Vagina (tissue), 2 donors: Measurements from ENCODE around the gene DUS2. TPM values are rescaled to one million over a fixed set of nuclear protein-coding genes. Genes with fewer than 3 reads are reported as not detected.

Experiments
- DNase-seq, 2 donors: peaks; one replicate each; pipeline ENCODE4 v3.0.0-alpha.2; 2017; ENCODE audit errors: extremely low spot score in 2 of 2
- H3K27ac ChIP-seq: fragments of 200-600 bp; sonication (generic); one replicate; pipeline ENCODE4 v1.5.1; 2019
- H3K27me3 ChIP-seq: fragments of 200-600 bp; sonication (generic); one replicate; pipeline ENCODE4 v1.5.1; 2019
- H3K36me3 ChIP-seq, 2 donors: fragments of 200-600 bp; sonication (generic); one replicate each; pipeline ENCODE4 v1.5.1; 2017 to 2019
- H3K4me1 ChIP-seq: fragments of 200-600 bp; sonication (generic); one replicate; pipeline ENCODE4 v1.5.1; 2019
- H3K4me3 ChIP-seq, 2 donors: fragments of 200-600 bp; sonication (generic); 1 replicate in 1 of 2; 2 replicates in 1 of 2; pipeline ENCODE4 v1.5.1; 2016 to 2019
- H3K9me3 ChIP-seq: fragments of 200-600 bp; sonication (generic); one replicate; pipeline ENCODE4 v1.5.1; 2019
- CTCF ChIP-seq, 3 experiments: fragments of 450-650 bp in 2 of 3; fragments of 200-600 bp in 1 of 3; sonication (generic) in 1 of 3; IDR thresholded peaks; one replicate each; pipeline ENCODE4 v1.5.1; 2017 to 2019; ENCODE audit warnings: antibody characterized with exemption in 3 of 3, mild to moderate bottlenecking in 2 of 3, moderate library complexity in 2 of 3
- POLR2A ChIP-seq, 2 donors: fragments of 450-650 bp; IDR thresholded peaks; one replicate each; pipeline ENCODE4 v1.6.1; 2017; ENCODE audit warnings: antibody characterized with exemption in 2 of 2, mild to moderate bottlenecking in 2 of 2, moderate library complexity in 2 of 2
- POLR2AphosphoS5 ChIP-seq, 2 donors: sonication (generic); formaldehyde crosslinking; IDR thresholded peaks; one replicate each; pipeline ENCODE4 v1.9.0; 2017; ENCODE audit warnings: antibody characterized with exemption in 2 of 2, mild to moderate bottlenecking in 2 of 2, low read depth in 1 of 2; ENCODE audit not compliant: insufficient read depth in 1 of 2
- intact Hi-C: fragments of 100-400 bp; cut with DNase I; formaldehyde crosslinking; loops from one replicate; pipeline ENCODE4 v1.15.1; 2023
- total RNA-seq: library from RNA; depleted of rRNA; stranded (reverse); fragments of >200 nt; gene quantifications from one replicate; pipeline ENCODE4 v1.2.3, GENCODE V29; 2016

DUS2 gene
- total RNA-seq, 1 donor from 2014 or later: 11.5 TPM

GRCh38 chr16:68070806-68071517, 47.9 kb downstream of the DUS2 start:
- peaks cover 32% of the 10 kb centered on the region for H3K4me1 ChIP-seq
- no peak overlapping the region for H3K27ac ChIP-seq
- peaks cover 0 to 23% of the 10 kb centered on the region in 2 donors for H3K36me3 ChIP-seq
- H3K4me3 ChIP-seq: no peak overlapping the region
- peak; percentile 43 to 76 for DNase-seq
- TF ChIP-seq CTCF (IDR thresholded peaks at IDR 0.05): no peak
- TF ChIP-seq POLR2AphosphoS5 (IDR thresholded peaks at IDR 0.05; ENCODE audit: insufficient read depth in 1 of 2, low read depth in 1 of 2): no peak
- no peak for TF ChIP-seq POLR2A (IDR thresholded peaks at IDR 0.05)
- intact Hi-C loops: no loop called here
- H3K9me3 ChIP-seq: no peaks in the 10 kb centered on the region
- no peaks in the 10 kb centered on the region for H3K27me3 ChIP-seq

GRCh38 chr16:68071518-68071901, 48.4 kb downstream of the DUS2 start:
- DNase-seq: no peak
- H3K27ac ChIP-seq: no peak overlapping the region
- TF ChIP-seq CTCF (IDR thresholded peaks at IDR 0.05): no peak
- intact Hi-C loops: no loop called here
- peaks cover 0 to 20% of the 10 kb centered on the region in 2 donors for H3K36me3 ChIP-seq
- H3K27me3 ChIP-seq: no peaks in the 10 kb centered on the region
- no peak overlapping the region for H3K4me3 ChIP-seq
- no peaks in the 10 kb centered on the region for H3K9me3 ChIP-seq
- H3K4me1 ChIP-seq: peaks cover 32% of the 10 kb centered on the region

- no peak for TF ChIP-seq CTCF (IDR thresholded peaks at IDR 0.05)
- TF ChIP-seq POLR2AphosphoS5 (IDR thresholded peaks at IDR 0.05; ENCODE audit: insufficient read depth in 1 of 2, low read depth in 1 of 2): peak; percentile 35 to 64
Measured at GRCh38 chr16:68072038-68072695, 49.1 kb downstream of the DUS2 start.

GRCh38 chr16:68073902-68074760, 51.0 kb downstream of the DUS2 start:
- H3K27ac ChIP-seq: no peak overlapping the region
- H3K9me3 ChIP-seq: no peaks in the 10 kb centered on the region
- H3K36me3 ChIP-seq: peaks cover 0 to 28% of the 10 kb centered on the region in 2 donors
- H3K4me3 ChIP-seq: no peak overlapping the region
- intact Hi-C loops: no loop called here
- H3K4me1 ChIP-seq: peaks cover 25% of the 10 kb centered on the region
- DNase-seq: peak in 1 of 2 donors; percentile 67
- TF ChIP-seq POLR2A (IDR thresholded peaks at IDR 0.05) (no peak), POLR2AphosphoS5 (IDR thresholded peaks at IDR 0.05; ENCODE audit: insufficient read depth in 1 of 2, low read depth in 1 of 2) (no peak), CTCF (IDR thresholded peaks at IDR 0.05) (no peak)
- H3K27me3 ChIP-seq: no peaks in the 10 kb centered on the region

More at GRCh38 chr16:68072038-68072695, 49.1 kb downstream of the DUS2 start:
- peak in 1 of 2 donors; percentile 93 for DNase-seq
- Histone ChIP-seq H3K4me3 (no peak overlapping the region), H3K36me3 (peaks cover 0 to 20% of the 10 kb centered on the region in 2 donors), H3K9me3 (no peaks in the 10 kb centered on the region), H3K4me1 (peaks cover 32% of the 10 kb centered on the region), H3K27ac (no peak overlapping the region), H3K27me3 (no peaks in the 10 kb centered on the region)
- intact Hi-C loops: no loop called here
